HepG2 (cell line): Measurements from ENCODE around the gene MYL12B. TPM values are rescaled to one million over a fixed set of nuclear protein-coding genes. Genes with fewer than 3 reads are reported as not detected.
A peak's percentile ranks its signal among the peaks of the same experiment; 100 is the strongest.

Experiments
- CHD2 ChIP-seq: IDR thresholded peaks from 2 replicates; pipeline ENCODE4 v1.6.1; 2011; ENCODE audit warnings: low read depth, low read length, improper control_type of control experiment
- HCFC1 ChIP-seq: fragments of 150-350 bp; IDR thresholded peaks from 2 replicates; pipeline ENCODE4 v1.6.1; 2014; ENCODE audit warnings: low read depth, low read length
- HNF4G ChIP-seq, 2 experiments: sonication (generic) in 1 of 2; formaldehyde crosslinking in 1 of 2; IDR thresholded peaks; 2 replicates each; pipeline versions ENCODE4 v1.4.0 to v1.6.1; 2011 to 2020; ENCODE audit warnings: borderline replicate concordance in 2 of 2, low read depth in 2 of 2, mild to moderate bottlenecking in 2 of 2, low read length in 1 of 2, missing genetic modification reagents in 1 of 2, moderate library complexity in 1 of 2
- PHF20 ChIP-seq: sonication (generic); formaldehyde crosslinking; IDR thresholded peaks from 2 replicates; pipeline ENCODE4 v1.5.0; 2020; ENCODE audit warnings: mild to moderate bottlenecking, missing genetic modification reagents
- TBL1XR1 ChIP-seq: fragments of 150-350 bp; IDR thresholded peaks from 2 replicates; pipeline ENCODE4 v1.6.1; 2014; ENCODE audit warnings: borderline replicate concordance, low read length; ENCODE audit not compliant: partially characterized antibody
- TOE1 ChIP-seq: sonication (generic); formaldehyde crosslinking; IDR thresholded peaks from 2 replicates; pipeline ENCODE4 v1.4.0; 2020; ENCODE audit warnings: mild to moderate bottlenecking, missing genetic modification reagents
- TRIM24 ChIP-seq: sonication (generic); formaldehyde crosslinking; IDR thresholded peaks from 2 replicates; pipeline ENCODE4 v1.8.0; 2022; ENCODE audit warnings: mild to moderate bottlenecking, missing genetic modification reagents
- TSC22D2 ChIP-seq: sonication (generic); formaldehyde crosslinking; IDR thresholded peaks from 2 replicates; pipeline ENCODE4 v1.5.1; 2020; ENCODE audit warnings: missing genetic modification reagents, mild to moderate bottlenecking, borderline replicate concordance
- ZMYM2 ChIP-seq: sonication (generic); formaldehyde crosslinking; IDR thresholded peaks from 2 replicates; pipeline ENCODE4 v1.8.0; 2022; ENCODE audit warnings: mild to moderate bottlenecking, missing genetic modification reagents
- ZNF264 ChIP-seq: sonication (generic); formaldehyde crosslinking; IDR thresholded peaks from 2 replicates; pipeline ENCODE4 v1.4.0; 2020; ENCODE audit warnings: missing genetic modification reagents
- ZNF558 ChIP-seq: sonication (generic); formaldehyde crosslinking; IDR thresholded peaks from 2 replicates; pipeline ENCODE4 v1.9.0; 2022; ENCODE audit warnings: mild to moderate bottlenecking, missing genetic modification reagents, borderline replicate concordance
- ZNF614 ChIP-seq: IDR thresholded peaks from 2 replicates; pipeline ENCODE4 v1.6.1; 2018; ENCODE audit warnings: missing biosample characterization, missing genetic modification reagents, inconsistent platforms, borderline replicate concordance
- polyA plus RNA-seq, 8 experiments: library from polyadenylated mRNA; depleted of rRNA in 3 of 8; stranded (reverse) in 7 of 8; unstranded in 1 of 8; fragments of >200 nt; fragmentation: Illumina TruSeq in 4 of 8; extraction: Trizol in 4 of 8; gene quantifications; 2 replicates each; pipeline versions ENCODE4 v1.2.1 to v1.2.3, GENCODE V29; 2011 to 2016; ENCODE audit warnings: low read depth in 4 of 8, missing spikeins in 1 of 8, mixed read lengths in 1 of 8; ENCODE audit not compliant: insufficient read depth in 1 of 8
- total RNA-seq, 5 experiments: library from RNA; depleted of rRNA; stranded (reverse); fragments of >200 nt; fragmentation: Illumina TruSeq; extraction: Trizol; gene quantifications; 2 replicates each; pipeline ENCODE4 v1.2.3, GENCODE V29; 2016; ENCODE audit warnings: low read depth in 1 of 5
- TF ChIP-seq, protein P1 (sequence below): sonication (generic); formaldehyde crosslinking; IDR thresholded peaks from 2 replicates; pipeline ENCODE4 v1.4.0; 2020; ENCODE audit warnings: missing genetic modification reagents
- TF ChIP-seq, protein P2 (sequence below): sonication (generic); formaldehyde crosslinking; IDR thresholded peaks from 2 replicates; pipeline ENCODE4 v1.8.1; 2022; ENCODE audit warnings: mild to moderate bottlenecking, missing genetic modification reagents
- TF ChIP-seq, protein P3 (sequence below): sonication (generic); formaldehyde crosslinking; conservative IDR thresholded peaks from 2 replicates; pipeline ENCODE4 v1.8.0; 2022; ENCODE audit warnings: mild to moderate bottlenecking, moderate library complexity, missing genetic modification reagents
- TF ChIP-seq, protein P4 (sequence below): sonication (generic); formaldehyde crosslinking; conservative IDR thresholded peaks from 2 replicates; pipeline ENCODE4 v1.4.0; 2020; ENCODE audit warnings: mild to moderate bottlenecking, missing genetic modification reagents, moderate library complexity
- TF ChIP-seq, protein P5 (sequence below): sonication (generic); formaldehyde crosslinking; IDR thresholded peaks from 2 replicates; pipeline ENCODE4 v1.8.0; 2022; ENCODE audit warnings: mild to moderate bottlenecking, missing genetic modification reagents; ENCODE audit not compliant: insufficient replicate concordance

The MYL12B gene
- total and polyA plus RNA-seq, 2 of the 13 experiments (the other 11 are each of a cell fraction or from before 2014, with no cell fraction given), result 265 to 340 TPM

DNA sequence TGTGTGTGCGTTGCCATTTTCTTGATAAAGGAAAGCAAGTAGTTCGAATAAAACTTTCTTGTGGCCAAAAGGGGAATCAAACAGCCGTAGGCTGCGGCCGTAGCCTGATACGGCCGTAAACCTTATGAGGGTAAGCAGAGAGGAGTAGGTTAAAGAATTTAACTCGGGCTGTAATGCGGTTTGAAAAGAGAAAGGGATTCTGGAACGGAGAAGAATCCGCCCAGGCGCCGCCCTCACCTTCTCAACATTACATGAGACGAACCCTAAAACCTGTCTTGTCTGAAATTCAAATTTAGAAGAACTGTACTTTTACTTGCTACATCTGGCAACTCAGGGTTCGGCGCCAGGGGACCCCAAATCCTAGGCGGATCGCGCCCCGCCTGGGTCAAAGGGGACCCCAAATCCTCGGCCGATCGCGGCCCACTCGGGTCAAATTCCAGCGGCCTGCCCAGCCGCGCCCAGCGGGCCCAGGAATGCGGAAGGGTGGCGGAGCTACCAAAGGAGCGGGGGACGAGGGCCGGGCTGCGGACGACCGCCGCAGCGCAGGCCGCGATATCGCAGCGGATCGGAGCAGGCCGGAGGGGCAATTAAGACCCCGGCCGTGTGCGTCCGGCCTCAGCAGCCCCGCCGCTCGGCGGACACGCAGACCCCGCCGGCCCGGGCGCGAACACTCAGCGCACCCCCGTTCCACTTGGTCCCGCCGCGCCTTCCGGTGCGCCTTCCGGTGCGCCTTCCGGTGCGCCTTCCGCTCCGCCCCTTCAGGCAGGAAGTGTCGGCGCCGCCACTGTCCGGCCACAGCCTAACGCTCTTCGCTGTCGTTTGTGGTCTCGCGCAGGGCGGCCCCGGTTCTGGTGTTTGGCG is at the start of gene MYL12B (continued):
- TF ChIP-seq, protein P1, sequence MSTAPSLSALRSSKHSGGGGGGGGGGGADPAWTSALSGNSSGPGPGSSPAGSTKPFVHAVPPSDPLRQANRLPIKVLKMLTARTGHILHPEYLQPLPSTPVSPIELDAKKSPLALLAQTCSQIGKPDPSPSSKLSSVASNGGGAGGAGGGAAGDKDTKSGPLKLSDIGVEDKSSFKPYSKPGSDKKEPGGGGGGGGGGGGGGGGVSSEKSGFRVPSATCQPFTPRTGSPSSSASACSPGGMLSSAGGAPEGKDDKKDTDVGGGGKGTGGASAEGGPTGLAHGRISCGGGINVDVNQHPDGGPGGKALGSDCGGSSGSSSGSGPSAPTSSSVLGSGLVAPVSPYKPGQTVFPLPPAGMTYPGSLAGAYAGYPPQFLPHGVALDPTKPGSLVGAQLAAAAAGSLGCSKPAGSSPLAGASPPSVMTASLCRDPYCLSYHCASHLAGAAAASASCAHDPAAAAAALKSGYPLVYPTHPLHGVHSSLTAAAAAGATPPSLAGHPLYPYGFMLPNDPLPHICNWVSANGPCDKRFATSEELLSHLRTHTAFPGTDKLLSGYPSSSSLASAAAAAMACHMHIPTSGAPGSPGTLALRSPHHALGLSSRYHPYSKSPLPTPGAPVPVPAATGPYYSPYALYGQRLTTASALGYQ (CRISPR knock-in tag), result peak; percentile 63
- TF ChIP-seq PHF20 (peak; percentile 89), ZMYM2 (CRISPR knock-in tag) (no peak), TBL1XR1 (no peak), TRIM24 (CRISPR knock-in tag) (no peak), TOE1 (no peak), ZNF614 (no peak), CHD2 (no peak; the same call in 1 of the 2 replicates), HCFC1 (peak; percentile 52; the same call in 1 of the 2 replicates), TSC22D2 (peak; percentile 54; the same call in 1 of the 2 replicates), HNF4G (IDR thresholded peaks at IDR 0.05; ENCODE audit: borderline replicate concordance, low read depth, low read length) (peak; percentile 90), HNF4G (CRISPR knock-in tag; IDR thresholded peaks at IDR 0.05; ENCODE audit: borderline replicate concordance, low read depth) (peak; percentile 67; the same call in 1 of the 2 replicates), ZNF558 (CRISPR knock-in tag) (peak; percentile 75; the same call in 1 of the 2 replicates), ZNF264 (CRISPR knock-in tag) (peak; percentile 57; the same call in 1 of the 2 replicates)
- TF ChIP-seq, protein P2, sequence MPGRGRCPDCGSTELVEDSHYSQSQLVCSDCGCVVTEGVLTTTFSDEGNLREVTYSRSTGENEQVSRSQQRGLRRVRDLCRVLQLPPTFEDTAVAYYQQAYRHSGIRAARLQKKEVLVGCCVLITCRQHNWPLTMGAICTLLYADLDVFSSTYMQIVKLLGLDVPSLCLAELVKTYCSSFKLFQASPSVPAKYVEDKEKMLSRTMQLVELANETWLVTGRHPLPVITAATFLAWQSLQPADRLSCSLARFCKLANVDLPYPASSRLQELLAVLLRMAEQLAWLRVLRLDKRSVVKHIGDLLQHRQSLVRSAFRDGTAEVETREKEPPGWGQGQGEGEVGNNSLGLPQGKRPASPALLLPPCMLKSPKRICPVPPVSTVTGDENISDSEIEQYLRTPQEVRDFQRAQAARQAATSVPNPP (CRISPR knock-in tag), result 0 out of 2 replicates have a peak, but pooled peaks have one; percentile 51
- TF ChIP-seq, protein P3, sequence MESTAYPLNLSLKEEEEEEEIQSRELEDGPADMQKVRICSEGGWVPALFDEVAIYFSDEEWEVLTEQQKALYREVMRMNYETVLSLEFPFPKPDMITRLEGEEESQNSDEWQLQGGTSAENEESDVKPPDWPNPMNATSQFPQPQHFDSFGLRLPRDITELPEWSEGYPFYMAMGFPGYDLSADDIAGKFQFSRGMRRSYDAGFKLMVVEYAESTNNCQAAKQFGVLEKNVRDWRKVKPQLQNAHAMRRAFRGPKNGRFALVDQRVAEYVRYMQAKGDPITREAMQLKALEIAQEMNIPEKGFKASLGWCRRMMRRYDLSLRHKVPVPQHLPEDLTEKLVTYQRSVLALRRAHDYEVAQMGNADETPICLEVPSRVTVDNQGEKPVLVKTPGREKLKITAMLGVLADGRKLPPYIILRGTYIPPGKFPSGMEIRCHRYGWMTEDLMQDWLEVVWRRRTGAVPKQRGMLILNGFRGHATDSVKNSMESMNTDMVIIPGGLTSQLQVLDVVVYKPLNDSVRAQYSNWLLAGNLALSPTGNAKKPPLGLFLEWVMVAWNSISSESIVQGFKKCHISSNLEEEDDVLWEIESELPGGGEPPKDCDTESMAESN (CRISPR knock-in tag), result peak; percentile 83
- TF ChIP-seq, protein P4, sequence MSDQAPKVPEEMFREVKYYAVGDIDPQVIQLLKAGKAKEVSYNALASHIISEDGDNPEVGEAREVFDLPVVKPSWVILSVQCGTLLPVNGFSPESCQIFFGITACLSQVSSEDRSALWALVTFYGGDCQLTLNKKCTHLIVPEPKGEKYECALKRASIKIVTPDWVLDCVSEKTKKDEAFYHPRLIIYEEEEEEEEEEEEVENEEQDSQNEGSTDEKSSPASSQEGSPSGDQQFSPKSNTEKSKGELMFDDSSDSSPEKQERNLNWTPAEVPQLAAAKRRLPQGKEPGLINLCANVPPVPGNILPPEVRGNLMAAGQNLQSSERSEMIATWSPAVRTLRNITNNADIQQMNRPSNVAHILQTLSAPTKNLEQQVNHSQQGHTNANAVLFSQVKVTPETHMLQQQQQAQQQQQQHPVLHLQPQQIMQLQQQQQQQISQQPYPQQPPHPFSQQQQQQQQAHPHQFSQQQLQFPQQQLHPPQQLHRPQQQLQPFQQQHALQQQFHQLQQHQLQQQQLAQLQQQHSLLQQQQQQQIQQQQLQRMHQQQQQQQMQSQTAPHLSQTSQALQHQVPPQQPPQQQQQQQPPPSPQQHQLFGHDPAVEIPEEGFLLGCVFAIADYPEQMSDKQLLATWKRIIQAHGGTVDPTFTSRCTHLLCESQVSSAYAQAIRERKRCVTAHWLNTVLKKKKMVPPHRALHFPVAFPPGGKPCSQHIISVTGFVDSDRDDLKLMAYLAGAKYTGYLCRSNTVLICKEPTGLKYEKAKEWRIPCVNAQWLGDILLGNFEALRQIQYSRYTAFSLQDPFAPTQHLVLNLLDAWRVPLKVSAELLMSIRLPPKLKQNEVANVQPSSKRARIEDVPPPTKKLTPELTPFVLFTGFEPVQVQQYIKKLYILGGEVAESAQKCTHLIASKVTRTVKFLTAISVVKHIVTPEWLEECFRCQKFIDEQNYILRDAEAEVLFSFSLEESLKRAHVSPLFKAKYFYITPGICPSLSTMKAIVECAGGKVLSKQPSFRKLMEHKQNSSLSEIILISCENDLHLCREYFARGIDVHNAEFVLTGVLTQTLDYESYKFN (CRISPR knock-in tag), result peak; percentile 60
- TF ChIP-seq, protein P5, sequence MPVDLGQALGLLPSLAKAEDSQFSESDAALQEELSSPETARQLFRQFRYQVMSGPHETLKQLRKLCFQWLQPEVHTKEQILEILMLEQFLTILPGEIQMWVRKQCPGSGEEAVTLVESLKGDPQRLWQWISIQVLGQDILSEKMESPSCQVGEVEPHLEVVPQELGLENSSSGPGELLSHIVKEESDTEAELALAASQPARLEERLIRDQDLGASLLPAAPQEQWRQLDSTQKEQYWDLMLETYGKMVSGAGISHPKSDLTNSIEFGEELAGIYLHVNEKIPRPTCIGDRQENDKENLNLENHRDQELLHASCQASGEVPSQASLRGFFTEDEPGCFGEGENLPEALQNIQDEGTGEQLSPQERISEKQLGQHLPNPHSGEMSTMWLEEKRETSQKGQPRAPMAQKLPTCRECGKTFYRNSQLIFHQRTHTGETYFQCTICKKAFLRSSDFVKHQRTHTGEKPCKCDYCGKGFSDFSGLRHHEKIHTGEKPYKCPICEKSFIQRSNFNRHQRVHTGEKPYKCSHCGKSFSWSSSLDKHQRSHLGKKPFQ, result peak; percentile 66
